Loucy (cell line): ENCODE measurements around the gene DUSP18.

Source experiments
- EZH2phosphoT487 ChIP-seq: fragments of 200-600 bp; IDR thresholded peaks from 2 replicates; pipeline ENCODE4 v1.6.1; 2018; ENCODE audit warnings: antibody characterized with exemption, mild to moderate bottlenecking, moderate library complexity, borderline replicate concordance
- TF ChIP-seq, protein P1 (sequence below): fragments of 200-600 bp; sonication (generic); conservative IDR thresholded peaks from 2 replicates; pipeline ENCODE4 v1.5.1; 2014; ENCODE audit warnings: mild to moderate bottlenecking, antibody characterized with exemption, low read length

DNA sequence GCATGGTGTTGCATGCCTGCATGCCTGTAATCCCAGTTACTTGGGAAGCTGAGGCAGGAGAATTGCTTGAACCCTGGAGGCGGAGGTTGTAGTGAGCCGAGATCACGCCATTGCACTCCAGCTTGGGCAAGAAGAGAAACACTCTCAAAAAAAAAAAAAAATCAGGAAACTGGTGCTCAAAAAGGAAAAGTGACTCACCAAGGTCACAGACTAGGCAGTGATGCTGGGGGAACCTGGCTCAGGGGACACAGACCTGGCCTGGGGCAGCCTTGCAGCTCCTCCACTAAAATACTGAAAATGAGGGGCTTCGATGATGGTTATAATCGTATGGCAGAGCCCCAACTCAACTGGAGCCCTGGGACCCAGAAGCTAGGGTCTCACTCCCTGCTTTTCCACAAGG is 40.2 kb downstream of the DUSP18 start:
- TF ChIP-seq, protein P1, sequence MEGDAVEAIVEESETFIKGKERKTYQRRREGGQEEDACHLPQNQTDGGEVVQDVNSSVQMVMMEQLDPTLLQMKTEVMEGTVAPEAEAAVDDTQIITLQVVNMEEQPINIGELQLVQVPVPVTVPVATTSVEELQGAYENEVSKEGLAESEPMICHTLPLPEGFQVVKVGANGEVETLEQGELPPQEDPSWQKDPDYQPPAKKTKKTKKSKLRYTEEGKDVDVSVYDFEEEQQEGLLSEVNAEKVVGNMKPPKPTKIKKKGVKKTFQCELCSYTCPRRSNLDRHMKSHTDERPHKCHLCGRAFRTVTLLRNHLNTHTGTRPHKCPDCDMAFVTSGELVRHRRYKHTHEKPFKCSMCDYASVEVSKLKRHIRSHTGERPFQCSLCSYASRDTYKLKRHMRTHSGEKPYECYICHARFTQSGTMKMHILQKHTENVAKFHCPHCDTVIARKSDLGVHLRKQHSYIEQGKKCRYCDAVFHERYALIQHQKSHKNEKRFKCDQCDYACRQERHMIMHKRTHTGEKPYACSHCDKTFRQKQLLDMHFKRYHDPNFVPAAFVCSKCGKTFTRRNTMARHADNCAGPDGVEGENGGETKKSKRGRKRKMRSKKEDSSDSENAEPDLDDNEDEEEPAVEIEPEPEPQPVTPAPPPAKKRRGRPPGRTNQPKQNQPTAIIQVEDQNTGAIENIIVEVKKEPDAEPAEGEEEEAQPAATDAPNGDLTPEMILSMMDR, result no peak
- TF ChIP-seq EZH2phosphoT487, result no peak
